Stimulated activated CD4-positive, alpha-beta T cell treated with anti-CD3 and anti-CD28 coated beads, Interleukin-1b, Interleukin-23, amount 100 ng/mL, for 48 hours (primary cell): Measurements from ENCODE around the gene PRR23A.
"Not testable (repeated sequence)": the region's sequence is repeated elsewhere in the genome, so short reads cannot be mapped to it uniquely, and the experiment has no call there.

Experiments used
- DNase-seq: peaks from one replicate; pipeline ENCODE4 v3.0.0-alpha.2; 2020

The PRR23A gene

GRCh38 chr3:139006051-139006716 is at the start of gene PRR23A:
TSS of gene PRR23A (minus strand) at chr3:139006268. CDS start at chr3:139006268, 0 bp downstream.
- DNase-seq: no peak

DNA sequence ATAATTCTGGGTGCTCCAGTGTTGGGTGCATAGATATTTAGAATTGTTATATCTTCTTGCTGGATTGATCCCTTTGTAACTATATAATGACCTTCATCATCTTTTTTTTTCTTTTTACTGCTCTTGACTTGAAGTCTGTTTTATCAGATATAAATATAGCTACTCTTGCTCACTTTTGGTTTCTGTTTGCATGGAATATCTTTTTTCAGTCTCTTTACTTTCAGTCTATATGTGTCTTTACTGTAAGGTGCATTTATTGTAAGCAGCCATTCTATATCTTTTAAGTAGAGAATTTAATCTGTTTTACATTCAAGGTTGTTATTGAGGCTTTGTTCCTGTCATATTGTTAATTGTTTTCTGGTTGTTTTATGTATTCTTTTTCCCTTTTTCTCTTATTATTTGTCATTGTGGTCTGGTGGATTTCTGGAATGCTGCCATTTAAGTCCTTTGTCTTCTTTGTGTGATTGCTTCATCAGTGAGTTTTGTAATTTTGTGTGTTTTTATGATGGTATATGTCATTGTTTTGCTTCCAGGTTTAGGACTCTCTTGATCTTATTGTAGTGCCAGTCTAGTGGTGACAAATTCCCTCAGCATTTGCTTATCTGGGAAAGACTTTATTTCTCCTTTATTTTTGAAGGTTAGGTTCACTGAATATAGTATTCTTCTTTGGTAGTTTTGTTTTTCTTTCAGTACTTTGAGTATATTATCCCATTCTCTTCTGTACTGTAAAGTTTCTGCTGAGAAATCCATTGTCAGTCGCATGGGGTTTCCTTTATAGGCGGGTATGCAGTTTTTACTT is 46.9 kb upstream of the PRR23A start:
- DNase-seq: no peak

DNA sequence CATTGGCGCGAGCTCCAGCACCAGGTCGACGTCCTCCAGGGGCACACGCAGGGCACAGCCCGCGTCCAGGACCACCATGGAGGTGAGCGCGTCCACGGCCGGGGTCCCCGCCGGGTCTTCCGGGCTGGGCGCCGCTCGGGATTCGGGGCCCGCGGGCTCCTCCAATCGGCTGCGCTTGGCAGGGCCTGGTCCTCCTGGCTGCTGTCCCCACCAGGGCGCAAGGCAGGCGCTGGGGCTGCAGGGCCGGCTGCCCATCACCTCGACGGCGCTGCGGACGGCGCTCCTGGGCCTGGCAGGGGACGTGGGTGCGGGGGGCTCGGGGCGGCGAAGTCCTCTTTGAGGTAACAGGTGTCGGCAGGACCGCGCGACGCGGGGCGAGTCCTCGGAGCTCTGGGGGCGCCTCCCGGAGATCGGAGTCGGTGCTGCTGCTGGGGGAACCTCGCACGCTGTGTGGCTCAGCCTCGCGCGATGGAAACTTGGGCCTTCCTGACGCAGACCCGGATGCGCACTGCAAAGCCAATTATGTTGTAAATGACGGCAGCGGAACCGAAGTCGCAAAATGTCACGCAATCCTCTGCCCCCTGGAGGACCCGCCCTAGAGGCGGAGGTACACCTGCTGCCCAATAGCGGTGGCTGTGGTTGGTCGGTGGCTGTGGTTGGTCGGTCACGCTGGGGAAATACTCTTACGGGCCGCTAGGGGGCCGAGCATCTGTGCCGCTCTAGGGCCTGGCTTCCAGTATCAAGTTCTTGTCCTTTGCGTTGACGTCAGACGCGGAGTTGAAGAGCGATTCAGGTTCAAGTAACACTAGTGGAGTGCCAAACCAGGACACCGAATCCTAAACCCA is 38.5 kb upstream of the PRR23A start, which contains the start of gene PRR23C:
PRR23C (minus strand) TSS at position 527 of the 845 bp plus-strand sequence; CDS start at position 255, 272 bp downstream.
- DNase-seq: no peak

- no peak for DNase-seq
Measured at GRCh38 chr3:139043554-139044365, 37.7 kb upstream of the PRR23A start.

DNA sequence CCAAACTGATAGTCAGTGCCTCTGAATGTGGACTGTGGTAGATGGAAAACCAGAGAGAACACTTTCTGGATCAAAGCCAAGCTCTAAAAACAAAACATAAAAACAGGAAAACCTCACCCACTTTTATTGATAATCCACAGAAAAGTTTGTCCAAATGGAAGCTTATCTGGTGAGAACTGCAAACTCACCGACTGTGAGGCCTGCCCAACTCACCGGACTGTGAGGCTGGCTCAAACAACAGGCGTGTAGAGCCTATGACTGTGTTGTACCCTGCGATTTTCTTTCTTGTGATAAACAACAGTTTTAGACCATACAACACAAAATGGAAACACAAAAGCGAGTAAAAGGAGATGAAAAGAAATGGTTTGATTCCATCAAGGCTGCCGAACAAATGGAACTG is 31.4 kb upstream of the PRR23A start:
- no peak for DNase-seq

DNA sequence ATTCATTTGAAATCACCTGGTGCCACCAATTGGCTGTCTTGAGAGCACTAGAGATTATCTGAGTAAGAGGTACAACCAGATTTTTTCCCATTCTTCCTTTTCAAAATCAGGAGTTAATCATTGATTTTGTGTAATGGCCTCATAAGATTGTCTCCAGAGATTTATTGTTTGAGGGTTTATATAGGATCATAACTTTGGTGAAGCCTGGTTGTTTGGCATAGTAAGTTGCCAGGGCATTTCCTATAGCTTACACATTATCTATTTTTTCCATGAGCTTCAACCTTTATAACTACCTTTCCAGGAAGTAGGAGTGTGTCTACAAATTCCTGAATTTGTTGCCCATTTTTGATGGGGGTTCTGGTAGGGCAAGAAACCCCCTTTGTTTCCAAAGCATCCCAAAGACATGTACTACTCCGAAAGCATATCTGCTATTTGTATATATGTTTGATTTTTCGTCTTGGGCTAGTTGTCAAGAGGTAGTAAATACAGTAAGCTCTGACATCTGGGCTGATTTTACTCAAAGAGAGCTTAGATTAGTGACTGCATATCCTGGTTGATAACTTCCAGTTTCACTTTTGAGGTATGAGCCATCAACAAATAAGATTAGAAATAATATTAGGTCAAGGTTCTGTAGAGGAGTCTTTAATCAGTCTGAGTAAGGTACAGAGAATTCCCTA is 26.4 kb upstream of the PRR23A start:
- DNase-seq: no peak

GRCh38 chr3:139030576-139030975 is 24.5 kb upstream of the PRR23A start:
- not testable (repeated sequence) for DNase-seq

DNA sequence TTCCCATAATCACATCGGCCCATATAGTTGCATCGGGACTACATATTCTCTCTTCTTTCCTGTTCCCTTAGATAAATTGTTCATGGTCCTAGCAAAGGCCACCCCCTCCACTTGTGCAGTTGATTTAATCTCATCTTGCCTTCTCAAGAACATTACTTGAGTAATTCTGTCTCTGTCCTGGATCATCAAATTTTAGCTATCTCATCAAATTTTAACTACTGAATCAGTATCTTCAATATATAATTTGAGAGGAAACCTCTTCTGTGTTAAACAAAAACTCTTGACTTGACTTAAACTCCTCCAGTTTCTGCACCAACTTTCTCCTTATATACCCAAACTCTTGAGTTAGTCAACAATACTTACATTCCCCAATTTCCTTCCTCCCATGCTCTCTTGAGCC is 18.9 kb upstream of the PRR23A start:
- no peak for DNase-seq

DNA sequence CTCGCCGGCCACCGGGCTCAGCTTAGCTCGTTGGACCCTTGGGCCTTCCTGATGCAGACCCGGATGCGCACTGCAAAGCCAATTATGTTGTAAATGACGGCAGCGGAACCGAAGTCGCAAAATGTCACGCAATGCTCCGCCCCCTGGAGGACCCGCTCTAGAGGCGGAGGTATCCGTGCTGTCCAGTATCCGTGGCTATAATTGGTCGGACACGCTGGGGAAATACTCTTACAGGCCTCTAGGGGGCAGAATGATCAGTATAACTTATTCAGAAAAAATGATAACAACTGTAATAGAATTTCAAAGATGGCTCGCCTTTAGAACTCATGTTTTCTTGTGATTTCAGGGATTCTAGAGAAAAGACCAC is 14.8 kb upstream of the PRR23A start, which contains the start of gene PRR23B:
PRR23B (minus strand) TSS at position 59 of the 367 bp plus-strand sequence. CDS start 265 bp downstream, outside the sequence.
- no peak for DNase-seq

DNA sequence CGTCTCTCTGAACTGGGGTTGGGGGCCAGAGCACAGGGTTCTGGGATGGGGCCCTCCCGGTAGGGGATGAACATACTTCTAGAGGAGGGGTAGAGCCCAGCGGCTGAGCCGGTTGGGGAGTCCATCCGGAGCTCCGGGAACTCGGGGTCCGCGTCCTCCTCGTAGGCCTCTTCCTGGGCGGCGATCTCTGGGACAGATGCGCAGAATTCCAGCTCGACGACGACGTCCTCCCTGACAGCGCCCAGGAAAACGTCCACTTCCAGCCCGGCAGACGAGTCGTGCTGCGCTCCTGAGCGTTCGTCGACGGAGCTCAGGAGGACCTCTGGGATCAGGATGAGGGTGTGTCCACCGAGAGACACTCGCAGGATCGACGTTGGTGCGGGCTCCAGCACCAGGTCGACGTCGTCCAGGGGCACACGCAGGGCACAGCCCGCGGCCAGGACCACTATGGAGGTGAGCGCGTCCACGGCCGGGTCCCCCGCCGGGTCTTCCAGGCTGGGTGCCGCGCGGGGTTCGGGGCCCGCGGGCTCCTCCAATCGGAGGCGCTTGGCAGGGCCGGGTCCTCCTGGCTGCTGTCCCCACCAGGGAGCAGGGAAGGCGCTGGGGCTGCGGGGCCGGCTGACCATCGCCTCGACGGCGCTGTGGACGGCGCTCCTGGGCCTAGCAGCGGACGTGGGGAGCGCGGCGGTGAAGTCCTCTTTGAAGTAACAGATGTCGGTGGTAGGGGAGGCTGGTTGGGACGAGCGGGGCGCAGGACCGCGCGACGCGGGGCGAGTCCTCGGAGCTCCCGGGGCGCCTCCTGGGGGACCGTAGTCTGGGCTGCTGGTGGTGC is 14.2 kb upstream of the PRR23A start:
- no peak for DNase-seq

GRCh38 chr3:139016430-139017048 is 10.5 kb upstream of the PRR23A start:
- no peak for DNase-seq

DNA sequence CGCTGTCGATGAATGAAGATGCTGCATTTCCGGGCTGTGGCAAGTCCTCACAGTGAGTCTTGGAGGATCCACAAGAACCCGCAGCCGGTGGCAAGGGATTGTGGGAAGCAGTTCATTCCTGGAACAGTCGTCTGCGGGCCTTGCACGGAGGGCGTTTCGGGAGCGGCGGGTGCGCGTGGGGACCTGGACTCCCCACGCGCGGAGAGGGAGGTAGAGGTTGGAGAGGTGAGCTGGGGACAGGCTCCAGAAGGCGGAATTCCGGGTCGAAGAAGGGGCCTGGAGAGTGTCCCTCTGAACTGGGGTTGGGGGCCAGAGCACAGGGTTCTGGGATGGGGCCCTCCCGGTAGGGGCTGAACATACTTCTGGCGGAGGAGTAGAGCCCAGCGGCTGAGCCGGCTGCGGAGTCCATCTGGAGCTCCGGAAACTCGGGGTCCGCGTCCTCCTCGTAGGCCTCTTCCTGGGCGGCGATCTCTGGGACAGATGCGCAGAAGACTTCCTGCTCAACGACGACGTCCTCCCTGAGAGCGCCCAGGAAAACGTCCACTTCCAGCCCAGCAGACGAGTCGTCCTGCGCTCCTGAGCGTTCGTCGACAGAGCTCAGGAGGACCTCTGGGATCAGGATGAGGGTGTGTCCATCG is 593 bp downstream of the PRR23A start:
- DNase-seq: no peak

GRCh38 chr3:138995706-138996105 is 10.4 kb downstream of the PRR23A start:
- DNase-seq: no peak

DNA sequence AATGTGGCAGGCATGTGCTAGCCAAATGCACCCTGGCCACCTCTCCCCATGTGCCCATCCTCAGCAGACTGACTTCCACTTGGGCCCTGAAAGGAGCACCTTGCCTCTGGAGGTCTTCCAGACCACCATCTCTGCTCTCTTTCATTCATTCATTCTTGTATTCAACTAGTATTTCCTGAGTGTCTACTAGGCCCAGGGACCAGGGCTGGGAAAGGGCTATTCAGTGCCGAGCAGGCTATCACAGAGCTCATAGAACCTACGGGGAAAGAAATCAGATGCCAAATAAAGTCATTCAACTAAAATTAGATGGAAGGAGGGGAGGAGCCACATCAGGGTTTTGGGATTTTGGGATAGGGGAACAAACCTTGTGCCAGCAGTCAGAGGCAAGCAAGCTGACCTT is 18.9 kb downstream of the PRR23A start:
- no peak for DNase-seq

DNA sequence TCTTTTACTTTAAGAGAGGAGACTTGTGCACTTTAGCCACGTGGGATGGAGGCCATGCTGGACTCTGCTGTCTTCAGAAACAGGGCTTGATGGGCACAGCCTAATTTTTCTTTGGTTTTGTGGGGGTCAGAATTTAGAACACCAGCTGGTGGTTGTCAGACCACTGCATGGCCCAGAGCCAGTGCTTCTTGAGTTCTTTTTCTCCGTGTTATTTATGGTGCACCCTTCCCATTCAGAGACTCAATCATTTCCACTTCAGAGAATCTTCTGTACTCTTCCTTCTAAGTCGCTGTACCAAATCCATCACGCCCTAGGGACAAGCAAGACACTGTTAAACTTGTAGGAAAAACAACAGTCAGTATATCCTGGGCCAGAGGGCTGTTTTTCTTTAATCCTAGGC is 20.1 kb downstream of the PRR23A start:
- no peak for DNase-seq

DNA sequence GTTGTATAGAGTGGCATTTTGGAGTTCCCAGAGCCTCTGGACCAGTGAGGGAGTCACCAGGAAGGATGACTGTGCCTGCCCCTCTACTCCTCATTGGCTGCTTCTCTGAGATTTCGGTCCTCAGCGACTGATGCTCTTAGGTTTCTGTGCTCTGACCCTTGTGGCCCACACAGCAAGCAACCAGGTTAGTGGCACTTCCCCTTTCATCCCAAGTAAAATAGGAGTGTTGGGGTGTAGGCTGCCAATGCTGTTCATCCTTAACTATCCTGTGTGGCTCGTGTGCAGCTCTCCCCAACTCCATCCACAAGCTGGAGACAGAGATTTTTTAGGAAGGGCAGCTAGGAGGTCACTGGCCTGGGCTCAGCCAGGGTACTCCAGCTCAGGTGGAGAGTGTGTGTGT is 21.3 kb downstream of the PRR23A start:
- DNase-seq: no peak

- no peak for DNase-seq
Measured at GRCh38 chr3:138976047-138976446, 30.0 kb downstream of the PRR23A start.

DNA sequence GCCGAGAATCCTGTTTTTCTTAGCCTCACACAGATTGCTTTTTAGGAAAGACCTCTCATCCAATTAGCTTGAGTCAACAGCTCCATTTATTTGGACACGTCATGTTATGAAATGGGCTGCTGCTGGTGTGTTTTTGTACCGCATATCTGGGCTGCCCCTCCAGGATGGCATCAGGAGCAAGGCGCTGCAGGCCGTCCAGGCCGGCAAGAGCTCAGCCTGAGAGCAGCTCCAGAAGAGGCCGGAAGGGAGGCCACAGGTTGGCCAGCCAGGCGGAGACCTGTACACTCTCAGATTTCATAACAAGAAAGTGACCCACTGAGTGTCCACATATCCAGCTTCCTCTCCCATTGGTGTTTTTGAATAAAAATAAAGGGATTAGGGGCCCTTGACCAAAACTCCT is 30.7 kb downstream of the PRR23A start:
- no peak for DNase-seq

GRCh38 chr3:138974462-138974861 is 31.6 kb downstream of the PRR23A start:
- no peak for DNase-seq

DNA sequence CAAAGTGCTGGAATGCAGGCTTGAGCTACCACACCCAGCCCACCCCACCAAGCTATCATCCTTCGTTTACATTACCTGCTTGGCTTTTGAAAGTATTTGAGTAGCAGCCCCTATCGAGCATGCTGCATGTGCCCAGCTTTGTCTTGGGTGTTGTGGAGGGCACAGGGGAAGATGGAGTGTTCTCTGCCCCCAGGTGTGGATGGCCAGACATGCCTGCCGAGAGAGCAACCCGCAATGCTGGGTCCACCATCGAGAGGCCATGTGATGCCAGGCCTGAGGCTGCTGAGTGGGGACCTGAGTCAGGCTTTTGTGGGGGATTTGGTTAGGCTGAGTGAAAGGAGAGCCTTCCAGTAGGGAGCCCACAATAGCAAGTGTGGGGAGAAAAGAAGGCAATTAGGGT is 33.1 kb downstream of the PRR23A start:
- no peak for DNase-seq
